K562 (cell line): ENCODE measurements around the gene CENPU.

Experiments
- BRD9 ChIP-seq: fragments of 450-650 bp; IDR thresholded peaks from 2 replicates; pipeline ENCODE4 v1.6.1; 2018; ENCODE audit warnings: low read depth; ENCODE audit not compliant: partially characterized antibody
- CREM ChIP-seq: IDR thresholded peaks from 2 replicates; pipeline ENCODE4 v1.6.1; 2014; ENCODE audit warnings: antibody characterized with exemption, low read depth
- CTCF ChIP-seq, 3 experiments: IDR thresholded peaks in 2 of 3; conservative IDR thresholded peaks in 1 of 3; 2 replicates each; pipeline ENCODE4 v1.5.1; 2011 to 2012; ENCODE audit warnings: low read length in 3 of 3, mild to moderate bottlenecking in 3 of 3, control low read depth in 2 of 3, improper control_type of control experiment in 1 of 3, inconsistent platforms in 1 of 3, low read depth in 1 of 3, mixed read lengths in 1 of 3, moderate library complexity in 1 of 3; ENCODE audit not compliant: insufficient read depth in 2 of 3
- HDGF ChIP-seq: fragments of 450-650 bp; IDR thresholded peaks from 2 replicates; pipeline ENCODE4 v1.6.1; 2016
- MTF1 ChIP-seq: fragments of 250-450 bp; sonication (Bioruptor Pico); IDR thresholded peaks from 2 replicates; pipeline ENCODE4 v1.9.0; 2021; ENCODE audit warnings: moderate library complexity, mild to moderate bottlenecking, inconsistent platforms, borderline replicate concordance
- ZBED1 ChIP-seq: IDR thresholded peaks from 2 replicates; pipeline ENCODE4 v1.6.1; 2014
- ZNF175 ChIP-seq: fragments of 200-800 bp; sonication (Bioruptor generic); IDR thresholded peaks from 2 replicates; pipeline ENCODE4 v1.6.1; 2016; ENCODE audit warnings: low read depth, mild to moderate bottlenecking, missing genetic modification characterization, missing compliant biosample characterization

- TF ChIP-seq ZBED1 (no peak), ZNF175 (CRISPR knock-in tag) (no peak), MTF1 (CRISPR knock-in tag) (no peak), BRD9 (no peak), CTCF (IDR thresholded peaks at IDR 0.05 in 2 of 3, conservative IDR thresholded peaks at IDR 0.05 in 1 of 3; ENCODE audit: insufficient read depth in 2 of 3, low read depth in 1 of 3, low read length in 3 of 3) (no peak), CREM (no peak), HDGF (no peak)
Observed at GRCh38 chr4:184715526-184715925, 18.4 kb downstream of the CENPU start.
